Osteocyte (in vitro differentiated cells): ENCODE measurements around the gene TMEM150B. TPM values are rescaled to one million over a fixed set of nuclear protein-coding genes. Genes with fewer than 3 reads are reported as not detected.

Experiments
- DNase-seq: peaks from one replicate; pipeline ENCODE4 v3.0.0; 2021; ENCODE audit warnings: mixed read lengths; ENCODE audit not compliant: unreplicated experiment; ENCODE audit errors: extremely low spot score
- H3K27ac Mint-ChIP-seq: one replicate; pipeline ENCODE4 v1.8.0; 2021; ENCODE audit warnings: mild to moderate bottlenecking, mixed read lengths; ENCODE audit not compliant: unreplicated experiment
- H3K27me3 Mint-ChIP-seq: one replicate; pipeline ENCODE4 v1.8.0; 2021; ENCODE audit warnings: mixed read lengths; ENCODE audit not compliant: unreplicated experiment
- H3K36me3 Mint-ChIP-seq: one replicate; pipeline ENCODE4 v1.8.0; 2021; ENCODE audit warnings: mixed read lengths; ENCODE audit not compliant: unreplicated experiment
- H3K4me1 Mint-ChIP-seq: one replicate; pipeline ENCODE4 v1.8.0; 2021; ENCODE audit warnings: mixed read lengths; ENCODE audit not compliant: unreplicated experiment
- H3K4me3 Mint-ChIP-seq: one replicate; pipeline ENCODE4 v1.8.0; 2021; ENCODE audit warnings: mild to moderate bottlenecking, moderate library complexity, mixed read lengths; ENCODE audit not compliant: unreplicated experiment
- H3K9me3 Mint-ChIP-seq: one replicate; pipeline ENCODE4 v1.8.0; 2021; ENCODE audit warnings: mixed read lengths; ENCODE audit not compliant: unreplicated experiment
- total RNA-seq: library from RNA; stranded (reverse); gene quantifications from 2 replicates; pipeline ENCODE4 v1.2.1, GENCODE V29; 2021
- TF ChIP-seq, protein P1 (sequence below): fragments of 200-600 bp; sonication (generic); IDR thresholded peaks from 2 replicates; pipeline ENCODE4 v1.5.0; 2021; ENCODE audit warnings: antibody characterized with exemption, mild to moderate bottlenecking, moderate library complexity

Gene TMEM150B
- total RNA-seq, 1 donor from 2014 or later, result not detected

DNA sequence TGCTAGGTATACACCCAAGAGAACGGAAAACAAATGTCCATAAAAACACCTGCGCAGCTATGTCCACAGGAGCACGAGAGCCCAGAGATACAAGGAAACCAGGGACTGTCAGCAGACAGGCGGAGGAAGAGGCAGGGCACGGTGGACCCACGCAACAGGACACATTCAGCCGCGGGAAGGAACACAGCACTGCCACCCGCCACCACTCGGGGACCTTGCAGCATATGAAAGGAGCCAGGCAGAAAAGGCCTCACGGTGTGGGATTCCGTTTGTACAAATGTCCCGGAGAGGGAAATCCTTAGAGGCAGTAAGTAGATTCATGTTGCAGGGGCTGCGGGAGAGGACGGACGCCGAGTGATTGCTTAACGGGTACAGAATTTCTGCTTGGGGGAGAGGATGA, 53.0 kb downstream of the TMEM150B start:
- Mint-ChIP-seq H3K4me1 (no peaks in the 10 kb centered on the region), H3K27ac (no peak overlapping the region), H3K4me3 (no peak overlapping the region), H3K27me3 (no peaks in the 10 kb centered on the region), H3K9me3 (no peaks in the 10 kb centered on the region), H3K36me3 (peaks cover 22% of the 10 kb centered on the region)
- DNase-seq, result no peak
- TF ChIP-seq, protein P1, sequence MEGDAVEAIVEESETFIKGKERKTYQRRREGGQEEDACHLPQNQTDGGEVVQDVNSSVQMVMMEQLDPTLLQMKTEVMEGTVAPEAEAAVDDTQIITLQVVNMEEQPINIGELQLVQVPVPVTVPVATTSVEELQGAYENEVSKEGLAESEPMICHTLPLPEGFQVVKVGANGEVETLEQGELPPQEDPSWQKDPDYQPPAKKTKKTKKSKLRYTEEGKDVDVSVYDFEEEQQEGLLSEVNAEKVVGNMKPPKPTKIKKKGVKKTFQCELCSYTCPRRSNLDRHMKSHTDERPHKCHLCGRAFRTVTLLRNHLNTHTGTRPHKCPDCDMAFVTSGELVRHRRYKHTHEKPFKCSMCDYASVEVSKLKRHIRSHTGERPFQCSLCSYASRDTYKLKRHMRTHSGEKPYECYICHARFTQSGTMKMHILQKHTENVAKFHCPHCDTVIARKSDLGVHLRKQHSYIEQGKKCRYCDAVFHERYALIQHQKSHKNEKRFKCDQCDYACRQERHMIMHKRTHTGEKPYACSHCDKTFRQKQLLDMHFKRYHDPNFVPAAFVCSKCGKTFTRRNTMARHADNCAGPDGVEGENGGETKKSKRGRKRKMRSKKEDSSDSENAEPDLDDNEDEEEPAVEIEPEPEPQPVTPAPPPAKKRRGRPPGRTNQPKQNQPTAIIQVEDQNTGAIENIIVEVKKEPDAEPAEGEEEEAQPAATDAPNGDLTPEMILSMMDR, result no peak

DNA sequence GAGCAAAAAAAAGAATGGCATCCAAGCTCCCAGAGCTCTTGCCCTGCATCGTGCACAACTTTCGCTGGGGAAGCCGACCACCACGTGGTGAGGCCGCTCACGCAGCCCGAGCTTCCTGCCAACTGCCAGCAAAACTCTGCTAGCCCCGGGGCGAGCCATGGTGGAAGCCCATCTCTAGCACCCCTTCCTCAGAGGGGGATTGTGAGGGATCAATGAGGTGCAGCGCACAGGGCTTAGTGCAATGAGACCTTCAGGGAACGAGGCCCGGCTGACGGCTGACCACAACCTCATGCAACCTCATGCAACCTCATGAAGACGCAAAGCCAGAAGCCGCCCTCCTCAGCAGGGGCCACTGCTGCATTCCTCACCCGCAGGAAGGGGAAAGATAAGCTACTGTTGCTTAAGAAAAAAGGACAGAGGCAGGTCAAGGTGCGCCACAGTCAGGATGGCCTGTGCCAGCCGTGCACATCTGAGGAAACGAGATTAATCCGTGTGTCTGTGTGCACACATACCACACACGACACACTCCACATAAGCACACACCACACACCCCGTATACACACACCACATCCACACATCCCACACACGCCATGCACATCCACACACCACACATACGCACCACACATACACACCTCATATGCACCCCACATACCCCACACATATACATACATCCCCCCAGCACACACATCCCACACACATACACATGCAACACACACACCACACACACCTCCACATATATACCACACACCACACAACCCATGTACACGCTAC, 54.8 kb downstream of the TMEM150B start:
- no peak for DNase-seq

DNA sequence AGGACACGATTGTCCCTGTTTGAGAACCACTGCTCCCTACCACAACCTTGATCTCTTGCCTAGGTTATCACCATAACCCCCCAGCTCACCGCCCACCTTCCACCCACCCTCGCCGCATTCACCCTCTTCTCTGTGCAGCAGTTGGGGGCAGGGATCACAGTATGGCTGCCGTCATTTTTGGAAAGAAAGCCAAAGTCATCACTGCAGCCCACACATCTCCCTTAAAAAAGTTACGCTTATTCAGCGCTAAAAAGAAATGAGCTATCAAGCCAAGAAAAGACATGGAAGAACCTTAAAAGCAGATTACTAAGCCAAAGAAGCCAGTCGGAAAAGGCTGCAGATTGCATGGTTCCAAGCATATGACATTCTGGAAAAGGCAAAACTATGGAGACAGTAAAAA, 55.8 kb downstream of the TMEM150B start:
- H3K4me3 Mint-ChIP-seq, result no peak overlapping the region
- H3K27me3 Mint-ChIP-seq, result no peaks in the 10 kb centered on the region

More for the DNA sequence above, 54.8 kb downstream of the TMEM150B start:
- Mint-ChIP-seq H3K36me3 (peaks cover 25% of the 10 kb centered on the region), H3K4me3 (no peak overlapping the region), H3K27ac (no peak overlapping the region), H3K4me1 (no peaks in the 10 kb centered on the region), H3K9me3 (peaks cover 4% of the 10 kb centered on the region), H3K27me3 (no peaks in the 10 kb centered on the region)
- TF ChIP-seq, protein P1, result no peak

DNA sequence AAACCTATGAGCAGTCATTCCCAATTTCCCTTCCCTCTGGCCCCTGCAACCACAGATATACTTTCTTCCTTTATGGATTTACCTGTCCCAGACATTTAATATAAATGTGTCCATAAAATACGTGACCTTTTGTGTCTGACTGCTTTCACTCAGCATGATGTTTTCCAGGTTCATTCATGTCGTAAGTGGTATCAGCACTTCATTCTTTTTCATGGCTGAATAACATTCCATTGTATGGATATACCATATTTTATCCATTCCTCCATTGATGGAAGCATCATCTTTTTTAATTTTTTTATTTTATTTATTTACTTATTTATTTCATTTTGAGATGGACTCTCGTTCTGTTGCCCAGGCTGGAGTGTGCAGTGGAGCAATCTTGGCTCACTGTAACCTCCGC, 58.3 kb downstream of the TMEM150B start:
- Mint-ChIP-seq H3K27ac (no peak overlapping the region), H3K9me3 (peaks cover 4% of the 10 kb centered on the region), H3K36me3 (peaks cover 13% of the 10 kb centered on the region), H3K27me3 (no peaks in the 10 kb centered on the region), H3K4me3 (no peak overlapping the region), H3K4me1 (no peaks in the 10 kb centered on the region)
- no peak for DNase-seq
- TF ChIP-seq, protein P1, result no peak

More for the DNA sequence above, 55.8 kb downstream of the TMEM150B start:
- TF ChIP-seq, protein P1, result no peak
- Mint-ChIP-seq H3K9me3 (peaks cover 4% of the 10 kb centered on the region), H3K36me3 (peaks cover 23% of the 10 kb centered on the region), H3K4me1 (no peaks in the 10 kb centered on the region), H3K27ac (no peak overlapping the region)
- DNase-seq, result no peak

DNA sequence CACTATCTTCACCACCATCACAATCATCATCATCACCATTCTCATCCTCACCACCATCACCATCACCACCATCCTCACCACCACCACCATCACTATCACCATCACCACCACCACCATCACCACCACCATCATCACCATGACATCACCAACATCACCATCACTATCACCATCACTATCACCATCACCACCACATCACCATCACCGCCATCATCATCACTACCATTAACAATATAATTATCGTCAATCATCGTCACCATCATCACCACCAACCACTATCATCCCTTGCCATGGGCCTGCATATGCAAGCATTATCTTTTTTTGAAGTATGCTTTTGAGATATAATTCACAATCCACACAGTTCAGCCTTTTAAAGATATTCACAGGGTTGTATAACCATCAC, 58.7 kb downstream of the TMEM150B start:
- DNase-seq, result no peak
- H3K4me1 Mint-ChIP-seq, result no peaks in the 10 kb centered on the region
- no peak overlapping the region for H3K27ac Mint-ChIP-seq
- peaks cover 13% of the 10 kb centered on the region for H3K36me3 Mint-ChIP-seq
- H3K27me3 Mint-ChIP-seq, result no peaks in the 10 kb centered on the region
- H3K4me3 Mint-ChIP-seq, result no peak overlapping the region
- TF ChIP-seq, protein P1, result no peak
- H3K9me3 Mint-ChIP-seq, result peaks cover 4% of the 10 kb centered on the region
